Sigmoid colon (tissue), 4 donors: Measurements from ENCODE around the gene METTL26.

Source experiments
- CTCF ChIP-seq, 4 experiments: fragments of 450-650 bp in 3 of 4; fragments of 200-600 bp in 1 of 4; IDR thresholded peaks; one replicate each; pipeline ENCODE4 v1.5.1; 2016 to 2019; ENCODE audit warnings: antibody characterized with exemption in 4 of 4, mild to moderate bottlenecking in 3 of 4, moderate library complexity in 2 of 4
- POLR2AphosphoS5 ChIP-seq, 4 donors: sonication (generic); formaldehyde crosslinking; IDR thresholded peaks; one replicate each; pipeline ENCODE4 v1.6.1; 2017; ENCODE audit warnings: antibody characterized with exemption in 4 of 4

DNA sequence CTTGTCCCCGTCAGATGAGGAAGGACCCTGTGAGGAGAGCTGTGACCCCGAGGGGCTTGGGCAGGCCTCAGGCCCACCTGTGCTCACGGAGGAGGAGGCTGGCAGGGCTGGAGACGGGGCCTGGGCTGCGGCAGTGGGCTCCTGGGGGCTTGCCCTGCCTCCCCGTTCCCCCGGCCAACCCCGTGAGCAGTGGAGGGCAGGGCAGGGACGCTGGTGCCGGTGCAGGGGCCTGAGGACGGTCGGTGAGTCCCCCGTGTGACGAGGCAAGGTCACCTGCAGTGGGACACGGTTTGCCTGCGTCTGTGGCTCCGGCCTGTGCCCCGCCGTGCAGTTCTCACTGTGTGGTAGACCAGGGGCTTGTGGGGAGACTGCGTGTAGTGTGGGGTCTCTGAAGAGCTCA is 23.5 kb upstream of the METTL26 start:
- no peak for TF ChIP-seq CTCF (IDR thresholded peaks at IDR 0.05)
- TF ChIP-seq POLR2AphosphoS5 (IDR thresholded peaks at IDR 0.05), result no peak
